HepG2 (cell line): ENCODE measurements around the gene MRPL50. TPM values are rescaled to one million over a fixed set of nuclear protein-coding genes. Genes with fewer than 3 reads are reported as not detected.

ENCODE experiments used
- CBX1 ChIP-seq: IDR thresholded peaks from one replicate; pipeline ENCODE4 v1.6.1; 2016; ENCODE audit warnings: antibody characterized with exemption, low read depth
- CENPBD1 ChIP-seq: sonication (generic); formaldehyde crosslinking; IDR thresholded peaks from 2 replicates; pipeline ENCODE4 v1.8.0; 2022; ENCODE audit warnings: missing genetic modification reagents, low read depth, mild to moderate bottlenecking, borderline replicate concordance
- DZIP1 ChIP-seq: sonication (generic); formaldehyde crosslinking; IDR thresholded peaks from 2 replicates; pipeline ENCODE4 v1.5.0; 2020; ENCODE audit warnings: mild to moderate bottlenecking, missing genetic modification reagents
- GFI1 ChIP-seq: sonication (generic); formaldehyde crosslinking; IDR thresholded peaks from 2 replicates; pipeline ENCODE4 v1.5.0; 2020; ENCODE audit warnings: missing genetic modification reagents, mild to moderate bottlenecking, borderline replicate concordance
- GMEB2 ChIP-seq: IDR thresholded peaks from 2 replicates; pipeline ENCODE4 v1.6.1; 2016; ENCODE audit warnings: missing biosample characterization, missing genetic modification reagents, low read depth
- HINFP ChIP-seq: sonication (generic); formaldehyde crosslinking; IDR thresholded peaks from 2 replicates; pipeline ENCODE4 v1.4.0; 2020; ENCODE audit warnings: low read depth, mild to moderate bottlenecking, missing genetic modification reagents
- MTA3 ChIP-seq: sonication (generic); formaldehyde crosslinking; IDR thresholded peaks from 2 replicates; pipeline ENCODE4 v1.4.0; 2020; ENCODE audit warnings: missing genetic modification reagents
- PHF20 ChIP-seq: sonication (generic); formaldehyde crosslinking; IDR thresholded peaks from 2 replicates; pipeline ENCODE4 v1.5.0; 2020; ENCODE audit warnings: mild to moderate bottlenecking, missing genetic modification reagents
- RELA ChIP-seq: sonication (generic); formaldehyde crosslinking; IDR thresholded peaks from 2 replicates; pipeline ENCODE4 v1.4.0; 2020; ENCODE audit warnings: missing genetic modification reagents
- RERE ChIP-seq: IDR thresholded peaks from 2 replicates; pipeline ENCODE4 v1.6.1; 2016; ENCODE audit warnings: low read depth, missing genetic modification reagents, missing compliant biosample characterization
- SCMH1 ChIP-seq: sonication (generic); formaldehyde crosslinking; IDR thresholded peaks from 2 replicates; pipeline ENCODE4 v1.9.0; 2021; ENCODE audit warnings: missing genetic modification reagents, mild to moderate bottlenecking, borderline replicate concordance
- SP1 ChIP-seq, 2 experiments: fragments of 450-650 bp in 1 of 2; sonication (generic) in 1 of 2; formaldehyde crosslinking in 1 of 2; IDR thresholded peaks; 2 replicates each; pipeline versions ENCODE4 v1.4.0 to v1.6.1; 2016 to 2020; ENCODE audit warnings: missing genetic modification reagents in 1 of 2
- TERF1 ChIP-seq: sonication (generic); formaldehyde crosslinking; IDR thresholded peaks from 2 replicates; pipeline ENCODE4 v1.8.0; 2022; ENCODE audit warnings: mild to moderate bottlenecking, missing genetic modification reagents, moderate library complexity
- YY1 ChIP-seq: IDR thresholded peaks from 2 replicates; pipeline ENCODE4 v1.6.1; 2011; ENCODE audit warnings: low read length, low read depth, moderate library complexity, mild to moderate bottlenecking; ENCODE audit not compliant: insufficient read depth, insufficient replicate concordance
- ZNF329 ChIP-seq: sonication (generic); formaldehyde crosslinking; IDR thresholded peaks from 2 replicates; pipeline ENCODE4 v1.9.0; 2021; ENCODE audit warnings: low read depth, mild to moderate bottlenecking, missing genetic modification reagents
- polyA plus RNA-seq, 8 experiments: library from polyadenylated mRNA; depleted of rRNA in 3 of 8; stranded (reverse) in 7 of 8; unstranded in 1 of 8; fragments of >200 nt; fragmentation: Illumina TruSeq in 4 of 8; extraction: Trizol in 4 of 8; gene quantifications; 2 replicates each; pipeline versions ENCODE4 v1.2.1 to v1.2.3, GENCODE V29; 2011 to 2016; ENCODE audit warnings: low read depth in 4 of 8, missing spikeins in 1 of 8, mixed read lengths in 1 of 8; ENCODE audit not compliant: insufficient read depth in 1 of 8
- total RNA-seq, 5 experiments: library from RNA; depleted of rRNA; stranded (reverse); fragments of >200 nt; fragmentation: Illumina TruSeq; extraction: Trizol; gene quantifications; 2 replicates each; pipeline ENCODE4 v1.2.3, GENCODE V29; 2016; ENCODE audit warnings: low read depth in 1 of 5

Gene MRPL50
- total and polyA plus RNA-seq, 2 of the 13 experiments (the other 11 are each of a cell fraction or from before 2014, with no cell fraction given): 37.1 to 70.0 TPM

- TF ChIP-seq DZIP1 (CRISPR knock-in tag) (no peak; the same call in 1 of the 2 replicates), YY1 (peak; percentile 76), ZNF329 (CRISPR knock-in tag) (no peak), HINFP (CRISPR knock-in tag) (no peak), CENPBD1 (CRISPR knock-in tag) (no peak), TERF1 (CRISPR knock-in tag) (no peak), GFI1 (peak; percentile 41; the same call in 1 of the 2 replicates), RELA (peak; percentile 96; the same call in 1 of the 2 replicates), PHF20 (CRISPR knock-in tag) (no peak), RERE (CRISPR knock-in tag) (peak; percentile 84), GMEB2 (CRISPR knock-in tag) (no peak), SCMH1 (CRISPR knock-in tag) (no peak), CBX1 (no peak), SP1 (IDR thresholded peaks at IDR 0.05) (no peak), SP1 (CRISPR knock-in tag; IDR thresholded peaks at IDR 0.05) (peak; percentile 26; the same call in 1 of the 2 replicates), MTA3 (no peak)
These were observed 44.2 kb downstream of the MRPL50 start (continued) for GRCh38 chr9:101354143-101354764.
